ENCODE measurements around the gene NIT1.

Gene NIT1

GRCh38 chr1:161095230-161095629 lies 22.7 kb upstream of the NIT1 start:
- Histone ChIP-seq H3K9ac (ENCODE audit: low read length) (no peak overlapping the region), H3K9me2 (replicated peaks; ENCODE audit: insufficient read depth, low read length) (no peaks in the 10 kb centered on the region), H3K9me3 (replicated peaks; ENCODE audit: insufficient read depth, low read length) (no peaks in the 10 kb centered on the region), H3K4me3 (ENCODE audit: low read length) (no peak overlapping the region), H2AFZ (ENCODE audit: low read length) (no peak overlapping the region), H3K4me1 (ENCODE audit: low read length) (peaks cover 14% of the 10 kb centered on the region), H3K4me2 (ENCODE audit: low read depth, low read length) (no peak overlapping the region), H3K36me3 (replicated peaks; ENCODE audit: insufficient read depth, low read length) (no peaks in the 10 kb centered on the region), H3K27me3 (replicated peaks; ENCODE audit: insufficient read depth, low read length) (no peaks in the 10 kb centered on the region), H4K20me1 (ENCODE audit: insufficient read depth, low read length) (no peaks in the 10 kb centered on the region), H3F3A (ENCODE audit: insufficient read depth, low read length) (peaks cover 24% of the 10 kb centered on the region), H3K27ac (ENCODE audit: low read length) (no peak overlapping the region), H3K79me2 (ENCODE audit: low read length) (no peaks in the 10 kb centered on the region)
- TF ChIP-seq EZH2phosphoT487 (IDR thresholded peaks at IDR 0.05; ENCODE audit: low read length): no peak
- TF ChIP-seq EZH2 (optimal IDR thresholded peaks at IDR 0.05; ENCODE audit: low read depth, low read length): no peak
- no peak for TF ChIP-seq CTCF (IDR thresholded peaks at IDR 0.05; ENCODE audit: low read length)
- no peak for DNase-seq

GRCh38 chr1:161096015-161096414 lies 21.9 kb upstream of the NIT1 start:
- Histone ChIP-seq H3K36me3 (replicated peaks; ENCODE audit: insufficient read depth, low read length) (no peaks in the 10 kb centered on the region), H3K9me2 (replicated peaks; ENCODE audit: insufficient read depth, low read length) (no peaks in the 10 kb centered on the region), H3K4me1 (ENCODE audit: low read length) (peaks cover 14% of the 10 kb centered on the region), H3K9me3 (replicated peaks; ENCODE audit: insufficient read depth, low read length) (no peaks in the 10 kb centered on the region), H2AFZ (ENCODE audit: low read length) (no peak overlapping the region), H3K27ac (ENCODE audit: low read length) (no peak overlapping the region), H3F3A (ENCODE audit: insufficient read depth, low read length) (peaks cover 26% of the 10 kb centered on the region), H3K4me2 (ENCODE audit: low read depth, low read length) (no peak overlapping the region), H3K4me3 (ENCODE audit: low read length) (no peak overlapping the region), H3K79me2 (ENCODE audit: low read length) (no peaks in the 10 kb centered on the region), H4K20me1 (ENCODE audit: insufficient read depth, low read length) (no peaks in the 10 kb centered on the region), H3K9ac (ENCODE audit: low read length) (no peak overlapping the region), H3K27me3 (replicated peaks; ENCODE audit: insufficient read depth, low read length) (no peaks in the 10 kb centered on the region)
- no peak for DNase-seq
- TF ChIP-seq EZH2 (optimal IDR thresholded peaks at IDR 0.05; ENCODE audit: low read depth, low read length): no peak
- TF ChIP-seq EZH2phosphoT487 (IDR thresholded peaks at IDR 0.05; ENCODE audit: low read length): no peak
- no peak for TF ChIP-seq CTCF (IDR thresholded peaks at IDR 0.05; ENCODE audit: low read length)

- Histone ChIP-seq H3K9me2 (replicated peaks; ENCODE audit: insufficient read depth, low read length) (no peaks in the 10 kb centered on the region), H3K4me1 (ENCODE audit: low read length) (peaks cover 14% of the 10 kb centered on the region), H2AFZ (ENCODE audit: low read length) (no peak overlapping the region), H3K4me3 (ENCODE audit: low read length) (no peak overlapping the region), H3K36me3 (replicated peaks; ENCODE audit: insufficient read depth, low read length) (no peaks in the 10 kb centered on the region), H3K4me2 (ENCODE audit: low read depth, low read length) (no peak overlapping the region), H3K9ac (ENCODE audit: low read length) (no peak overlapping the region), H3F3A (ENCODE audit: insufficient read depth, low read length) (peaks cover 26% of the 10 kb centered on the region), H3K27me3 (replicated peaks; ENCODE audit: insufficient read depth, low read length) (no peaks in the 10 kb centered on the region), H3K27ac (ENCODE audit: low read length) (no peak overlapping the region), H3K9me3 (replicated peaks; ENCODE audit: insufficient read depth, low read length) (no peaks in the 10 kb centered on the region), H4K20me1 (ENCODE audit: insufficient read depth, low read length) (no peaks in the 10 kb centered on the region), H3K79me2 (ENCODE audit: low read length) (no peaks in the 10 kb centered on the region)
- DNase-seq: no peak
- TF ChIP-seq CTCF (IDR thresholded peaks at IDR 0.05; ENCODE audit: low read length) (no peak), EZH2phosphoT487 (IDR thresholded peaks at IDR 0.05; ENCODE audit: low read length) (no peak), EZH2 (optimal IDR thresholded peaks at IDR 0.05; ENCODE audit: low read depth, low read length) (no peak)
Observed at GRCh38 chr1:161096530-161096929, 21.4 kb upstream of the NIT1 start.

Data from MM.1S (cell line).